ENCODE data around the gene LOX. TPM values are rescaled to one million over a fixed set of nuclear protein-coding genes. Genes with fewer than 3 reads are reported as not detected.

The LOX gene
- total and polyA plus RNA-seq, 7 donors: 0.51 to 4.9 (median 1.6) TPM

GRCh38 chr5:122036326-122036725, 41.7 kb downstream of the LOX start:
- Histone ChIP-seq H3K27ac (no peak overlapping the region), H3K27me3 (ENCODE audit: insufficient read depth in 3 of 3, low read length in 2 of 3) (no peaks in the 10 kb centered on the region), H3K9me3 (no peaks in the 10 kb centered on the region), H3K36me3 (ENCODE audit: insufficient read depth in 1 of 2, low read depth in 1 of 2) (no peaks in the 10 kb centered on the region), H3K4me1 (no peaks in the 10 kb centered on the region), H3K4me3 (no peak overlapping the region)
- DNase-seq (no peak), ATAC-seq (no peak)
- TF ChIP-seq, protein P1, sequence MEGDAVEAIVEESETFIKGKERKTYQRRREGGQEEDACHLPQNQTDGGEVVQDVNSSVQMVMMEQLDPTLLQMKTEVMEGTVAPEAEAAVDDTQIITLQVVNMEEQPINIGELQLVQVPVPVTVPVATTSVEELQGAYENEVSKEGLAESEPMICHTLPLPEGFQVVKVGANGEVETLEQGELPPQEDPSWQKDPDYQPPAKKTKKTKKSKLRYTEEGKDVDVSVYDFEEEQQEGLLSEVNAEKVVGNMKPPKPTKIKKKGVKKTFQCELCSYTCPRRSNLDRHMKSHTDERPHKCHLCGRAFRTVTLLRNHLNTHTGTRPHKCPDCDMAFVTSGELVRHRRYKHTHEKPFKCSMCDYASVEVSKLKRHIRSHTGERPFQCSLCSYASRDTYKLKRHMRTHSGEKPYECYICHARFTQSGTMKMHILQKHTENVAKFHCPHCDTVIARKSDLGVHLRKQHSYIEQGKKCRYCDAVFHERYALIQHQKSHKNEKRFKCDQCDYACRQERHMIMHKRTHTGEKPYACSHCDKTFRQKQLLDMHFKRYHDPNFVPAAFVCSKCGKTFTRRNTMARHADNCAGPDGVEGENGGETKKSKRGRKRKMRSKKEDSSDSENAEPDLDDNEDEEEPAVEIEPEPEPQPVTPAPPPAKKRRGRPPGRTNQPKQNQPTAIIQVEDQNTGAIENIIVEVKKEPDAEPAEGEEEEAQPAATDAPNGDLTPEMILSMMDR (IDR thresholded peaks at IDR 0.05): no peak
- intact Hi-C loops (cut with DNase I): no loop called here
- 64 to 70% (median 65%) methylated on average over 4 of the region's 4 CpGs for WGBS, 3 donors

DNA sequence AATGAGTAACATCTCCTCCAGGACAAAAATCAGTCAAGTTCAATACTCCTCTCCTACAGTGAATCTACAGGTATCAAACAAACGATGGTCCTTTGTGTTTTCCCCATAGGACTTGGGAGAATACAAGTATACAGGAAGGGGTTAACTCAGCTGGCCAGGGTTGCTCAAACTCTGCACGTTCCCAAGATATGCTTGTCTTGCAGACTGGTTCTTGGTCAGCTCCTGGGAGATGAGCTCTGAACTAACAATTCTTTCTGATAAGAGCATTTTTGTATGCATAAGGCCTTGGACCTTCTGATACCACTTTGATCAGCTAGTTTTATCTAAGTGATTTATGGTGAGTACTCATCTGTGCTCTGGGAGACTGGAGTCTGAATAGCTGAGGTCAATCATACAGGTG, 42.1 kb downstream of the LOX start:
- 51 to 74% (median 56%) methylated on average over 2 of the region's 2 CpGs for WGBS, 3 donors
- TF ChIP-seq, protein P1 (IDR thresholded peaks at IDR 0.05): no peak
- Histone ChIP-seq H3K27me3 (ENCODE audit: insufficient read depth in 3 of 3, low read length in 2 of 3) (no peaks in the 10 kb centered on the region), H3K4me3 (no peak overlapping the region), H3K27ac (no peak overlapping the region), H3K36me3 (ENCODE audit: insufficient read depth in 1 of 2, low read depth in 1 of 2) (no peaks in the 10 kb centered on the region), H3K4me1 (no peaks in the 10 kb centered on the region), H3K9me3 (no peaks in the 10 kb centered on the region)
- intact Hi-C loops (cut with DNase I): no loop called here
- ATAC-seq (no peak), DNase-seq (no peak)

GRCh38 chr5:122031836-122032235, 46.2 kb downstream of the LOX start:
- intact Hi-C loops (cut with DNase I): no loop called here
- Histone ChIP-seq H3K27me3 (ENCODE audit: insufficient read depth in 3 of 3, low read length in 2 of 3) (no peaks in the 10 kb centered on the region), H3K4me3 (no peak overlapping the region), H3K36me3 (ENCODE audit: insufficient read depth in 1 of 2, low read depth in 1 of 2) (peaks cover 0 to 7% of the 10 kb centered on the region in 2 donors), H3K4me1 (no peaks in the 10 kb centered on the region), H3K27ac (no peak overlapping the region), H3K9me3 (no peaks in the 10 kb centered on the region)
- DNase-seq (no peak), ATAC-seq (no peak)
- 77 to 85% (median 83%) methylated on average over 2 of the region's 2 CpGs for WGBS, 3 donors
- TF ChIP-seq, protein P1 (IDR thresholded peaks at IDR 0.05): no peak

DNA sequence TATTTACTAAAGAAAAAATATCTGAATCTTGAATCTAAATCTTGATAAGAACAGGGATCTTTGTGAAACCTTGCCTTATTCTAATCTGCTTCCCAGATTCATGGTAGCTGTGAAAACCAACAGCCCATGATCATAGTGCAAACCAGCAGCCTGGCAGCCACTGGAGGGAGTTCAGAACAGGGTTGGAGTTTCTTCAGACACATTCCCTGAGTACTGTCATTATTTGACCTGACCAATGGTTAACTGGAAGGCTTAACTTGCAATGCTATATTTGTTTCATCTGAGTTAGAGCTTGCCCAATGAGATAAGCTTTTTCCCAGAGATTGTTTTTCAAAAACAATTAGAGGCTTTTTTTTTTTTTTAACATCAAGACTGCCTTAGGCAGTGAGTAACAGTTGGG, 47.8 kb downstream of the LOX start:
- H3K4me3 ChIP-seq: no peak overlapping the region
- H3K9me3 ChIP-seq: no peaks in the 10 kb centered on the region
- H3K36me3 ChIP-seq (ENCODE audit: insufficient read depth in 1 of 2, low read depth in 1 of 2): peaks cover 0 to 12% of the 10 kb centered on the region in 2 donors
- no peaks in the 10 kb centered on the region for H3K27me3 ChIP-seq (ENCODE audit: insufficient read depth in 3 of 3, low read length in 2 of 3)
- H3K27ac ChIP-seq: no peak overlapping the region
- ATAC-seq (no peak), DNase-seq (no peak)
- intact Hi-C loops (cut with DNase I): no loop called here
- TF ChIP-seq, protein P1 (IDR thresholded peaks at IDR 0.05): no peak
- no peaks in the 10 kb centered on the region for H3K4me1 ChIP-seq

GRCh38 chr5:122029818-122030217, 48.2 kb downstream of the LOX start:
- peaks cover 0 to 12% of the 10 kb centered on the region in 2 donors for H3K36me3 ChIP-seq (ENCODE audit: insufficient read depth in 1 of 2, low read depth in 1 of 2)
- no peak overlapping the region for H3K27ac ChIP-seq
- no peaks in the 10 kb centered on the region for H3K4me1 ChIP-seq
- no peak overlapping the region for H3K4me3 ChIP-seq
- intact Hi-C loops (cut with DNase I): no loop called here
- H3K27me3 ChIP-seq (ENCODE audit: insufficient read depth in 3 of 3, low read length in 2 of 3): no peaks in the 10 kb centered on the region
- ATAC-seq (no peak), DNase-seq (no peak)
- no peaks in the 10 kb centered on the region for H3K9me3 ChIP-seq
- TF ChIP-seq, protein P1 (IDR thresholded peaks at IDR 0.05): no peak
- WGBS, 3 donors: 97% methylated on average over 1 of the region's 1 CpG
